Measurements from ENCODE around the gene LZTS2.

Gene LZTS2

DNA sequence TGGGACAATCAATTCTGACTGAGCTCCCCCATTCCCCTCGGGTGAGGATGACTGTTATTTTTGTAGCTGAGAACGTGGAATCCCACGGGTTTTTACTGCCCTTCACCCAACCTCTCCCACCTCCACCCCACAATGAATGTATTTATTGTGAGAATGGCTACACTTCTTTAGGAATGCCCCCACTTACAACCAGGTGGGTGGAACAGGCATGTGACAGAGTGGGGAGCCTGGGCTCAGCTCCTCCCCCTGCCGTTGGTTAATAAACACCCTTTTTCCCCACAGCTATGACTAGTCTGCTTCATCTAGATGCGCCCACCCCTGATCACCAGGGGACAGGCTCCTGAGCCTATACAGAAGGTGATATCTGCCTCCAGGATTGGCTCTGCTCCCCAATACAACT lies 14.3 kb upstream of the LZTS2 start (continued):
- TF ChIP-seq, protein P1, sequence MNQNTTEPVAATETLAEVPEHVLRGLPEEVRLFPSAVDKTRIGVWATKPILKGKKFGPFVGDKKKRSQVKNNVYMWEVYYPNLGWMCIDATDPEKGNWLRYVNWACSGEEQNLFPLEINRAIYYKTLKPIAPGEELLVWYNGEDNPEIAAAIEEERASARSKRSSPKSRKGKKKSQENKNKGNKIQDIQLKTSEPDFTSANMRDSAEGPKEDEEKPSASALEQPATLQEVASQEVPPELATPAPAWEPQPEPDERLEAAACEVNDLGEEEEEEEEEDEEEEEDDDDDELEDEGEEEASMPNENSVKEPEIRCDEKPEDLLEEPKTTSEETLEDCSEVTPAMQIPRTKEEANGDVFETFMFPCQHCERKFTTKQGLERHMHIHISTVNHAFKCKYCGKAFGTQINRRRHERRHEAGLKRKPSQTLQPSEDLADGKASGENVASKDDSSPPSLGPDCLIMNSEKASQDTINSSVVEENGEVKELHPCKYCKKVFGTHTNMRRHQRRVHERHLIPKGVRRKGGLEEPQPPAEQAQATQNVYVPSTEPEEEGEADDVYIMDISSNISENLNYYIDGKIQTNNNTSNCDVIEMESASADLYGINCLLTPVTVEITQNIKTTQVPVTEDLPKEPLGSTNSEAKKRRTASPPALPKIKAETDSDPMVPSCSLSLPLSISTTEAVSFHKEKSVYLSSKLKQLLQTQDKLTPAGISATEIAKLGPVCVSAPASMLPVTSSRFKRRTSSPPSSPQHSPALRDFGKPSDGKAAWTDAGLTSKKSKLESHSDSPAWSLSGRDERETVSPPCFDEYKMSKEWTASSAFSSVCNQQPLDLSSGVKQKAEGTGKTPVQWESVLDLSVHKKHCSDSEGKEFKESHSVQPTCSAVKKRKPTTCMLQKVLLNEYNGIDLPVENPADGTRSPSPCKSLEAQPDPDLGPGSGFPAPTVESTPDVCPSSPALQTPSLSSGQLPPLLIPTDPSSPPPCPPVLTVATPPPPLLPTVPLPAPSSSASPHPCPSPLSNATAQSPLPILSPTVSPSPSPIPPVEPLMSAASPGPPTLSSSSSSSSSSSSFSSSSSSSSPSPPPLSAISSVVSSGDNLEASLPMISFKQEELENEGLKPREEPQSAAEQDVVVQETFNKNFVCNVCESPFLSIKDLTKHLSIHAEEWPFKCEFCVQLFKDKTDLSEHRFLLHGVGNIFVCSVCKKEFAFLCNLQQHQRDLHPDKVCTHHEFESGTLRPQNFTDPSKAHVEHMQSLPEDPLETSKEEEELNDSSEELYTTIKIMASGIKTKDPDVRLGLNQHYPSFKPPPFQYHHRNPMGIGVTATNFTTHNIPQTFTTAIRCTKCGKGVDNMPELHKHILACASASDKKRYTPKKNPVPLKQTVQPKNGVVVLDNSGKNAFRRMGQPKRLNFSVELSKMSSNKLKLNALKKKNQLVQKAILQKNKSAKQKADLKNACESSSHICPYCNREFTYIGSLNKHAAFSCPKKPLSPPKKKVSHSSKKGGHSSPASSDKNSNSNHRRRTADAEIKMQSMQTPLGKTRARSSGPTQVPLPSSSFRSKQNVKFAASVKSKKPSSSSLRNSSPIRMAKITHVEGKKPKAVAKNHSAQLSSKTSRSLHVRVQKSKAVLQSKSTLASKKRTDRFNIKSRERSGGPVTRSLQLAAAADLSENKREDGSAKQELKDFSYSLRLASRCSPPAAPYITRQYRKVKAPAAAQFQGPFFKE (tag by site-specific recombination; IDR thresholded peaks at IDR 0.05; ENCODE audit: borderline replicate concordance), result no peak
- TF ChIP-seq EGR2 (tag by site-specific recombination; IDR thresholded peaks at IDR 0.05; ENCODE audit: low read depth), result peak; percentile 96

DNA sequence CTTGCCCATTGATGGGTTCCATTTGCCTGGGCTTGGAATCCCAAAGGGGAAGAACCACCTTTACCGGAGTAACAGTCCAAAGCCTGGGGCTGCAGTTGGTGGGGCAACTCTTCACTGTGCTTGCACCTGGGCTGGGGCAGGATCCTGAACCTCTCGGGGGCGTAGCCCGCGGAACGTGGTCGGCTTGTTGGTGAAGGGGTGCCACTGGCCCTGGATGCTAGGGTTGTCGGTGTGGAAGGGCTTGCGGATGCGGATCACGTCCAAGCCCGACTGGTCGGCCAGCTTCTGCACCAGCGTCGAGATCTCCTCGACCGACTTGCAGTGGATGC lies 13.0 kb upstream of the LZTS2 start:
- POLR2A ChIA-PET, result interaction anchor here (1.5 kb wide), 1 partner anchor 73 kb away, joined by 6 read pairs; the partner anchor contains the start of gene SLF2
- CTCF ChIA-PET, result interaction anchor here (6.4 to 16.6 kb wide), 2 partner anchors 11 to 30 kb away, joined by 49 to 274 read pairs; partner anchors contain the start of gene LZTS2
- Histone ChIP-seq H3K4me3 (ENCODE audit: low read depth, low read length) (peak overlapping the region; percentile 95), H3K9me3 (ENCODE audit: control insufficient read depth, insufficient read depth, low read depth, low read length) (no peaks in the 10 kb centered on the region), H3K36me3 (ENCODE audit: control insufficient read depth in 2 of 2, insufficient read depth in 1 of 2, low read length in 2 of 2) (peaks cover 19 to 72% of the 10 kb centered on the region in 2 experiments), H3K4me1 (ENCODE audit: control insufficient read depth, insufficient read depth, low read length) (peaks cover 6% of the 10 kb centered on the region), H3K27ac (ENCODE audit: extremely low read depth, low read depth, low read length) (peak overlapping the region; percentile 82; the same call in 1 of the 2 replicates)
- TF ChIP-seq ZNF24 (tag by site-specific recombination; IDR thresholded peaks at IDR 0.05) (no peak), ZNF311 (tag by site-specific recombination; IDR thresholded peaks at IDR 0.05; ENCODE audit: borderline replicate concordance) (no peak)
- TF ChIP-seq, protein P2, sequence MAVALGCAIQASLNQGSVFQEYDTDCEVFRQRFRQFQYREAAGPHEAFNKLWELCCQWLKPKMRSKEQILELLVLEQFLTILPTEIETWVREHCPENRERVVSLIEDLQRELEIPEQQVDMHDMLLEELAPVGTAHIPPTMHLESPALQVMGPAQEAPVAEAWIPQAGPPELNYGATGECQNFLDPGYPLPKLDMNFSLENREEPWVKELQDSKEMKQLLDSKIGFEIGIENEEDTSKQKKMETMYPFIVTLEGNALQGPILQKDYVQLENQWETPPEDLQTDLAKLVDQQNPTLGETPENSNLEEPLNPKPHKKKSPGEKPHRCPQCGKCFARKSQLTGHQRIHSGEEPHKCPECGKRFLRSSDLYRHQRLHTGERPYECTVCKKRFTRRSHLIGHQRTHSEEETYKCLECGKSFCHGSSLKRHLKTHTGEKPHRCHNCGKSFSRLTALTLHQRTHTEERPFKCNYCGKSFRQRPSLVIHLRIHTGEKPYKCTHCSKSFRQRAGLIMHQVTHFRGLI (tag by site-specific recombination; IDR thresholded peaks at IDR 0.05), result 0 out of 2 replicates have a peak, but pooled peaks have one; percentile 34

DNA sequence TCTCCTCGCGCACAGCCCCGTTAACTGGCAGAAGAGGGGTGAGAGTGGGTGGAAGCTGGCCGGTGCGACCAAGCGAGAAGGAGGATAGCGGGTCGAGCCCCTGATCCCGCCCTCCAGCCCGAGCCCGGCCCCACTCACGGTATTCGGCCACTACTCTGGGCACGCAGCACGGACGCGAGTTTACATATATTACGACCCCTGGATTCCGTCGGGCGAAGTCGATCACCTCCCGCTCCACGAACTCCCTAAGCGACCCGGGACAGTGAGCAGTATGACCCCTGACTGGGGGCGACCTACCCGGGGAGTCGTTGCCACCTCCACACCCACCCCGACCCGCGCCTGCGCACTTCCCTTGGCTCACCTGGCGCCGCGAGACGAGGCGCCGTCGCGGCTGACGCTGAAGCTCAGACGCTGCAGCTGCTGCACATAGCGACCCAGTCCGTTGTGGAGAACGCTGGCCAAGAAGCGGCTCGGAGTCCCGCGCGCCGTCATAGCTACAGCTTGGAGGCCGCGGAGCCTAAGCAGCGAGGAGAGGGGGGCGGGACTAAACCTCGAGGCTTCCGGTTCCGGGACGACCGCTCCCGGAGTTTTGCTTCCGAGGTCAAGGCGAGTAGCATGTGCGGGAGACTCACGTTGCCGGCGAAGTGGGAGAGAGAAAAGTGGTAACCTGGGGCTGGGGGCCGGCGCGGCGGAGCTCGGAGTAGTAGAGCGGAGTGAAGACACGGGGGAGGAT lies 12.5 kb upstream of the LZTS2 start, which contains the start of the genes MRPL43 and TWNK:
Gene MRPL43 (minus strand): TSS at position 546 of the 733 bp plus-strand sequence. CDS start 54 bp downstream, at position 492.
Gene TWNK (plus strand): TSS at position 592 of the 733 bp plus-strand sequence. CDS start 668 bp downstream, outside the sequence.
- ChIA-PET CTCF (interaction anchor here (6.4 to 16.6 kb wide), 2 partner anchors 11 to 30 kb away, joined by 49 to 274 read pairs; partner anchors contain the start of gene LZTS2), POLR2A (interaction anchor here (0.7 to 1.5 kb wide), 3 partner anchors 10 to 74 kb away, joined by 3 to 6 read pairs (median 6); partner anchors contain the start of gene SLF2)
- Histone ChIP-seq H3K9me3 (ENCODE audit: control insufficient read depth, insufficient read depth, low read depth, low read length) (no peaks in the 10 kb centered on the region), H3K27ac (ENCODE audit: extremely low read depth, low read depth, low read length) (peak within 1 kb of the TSS; percentile 82), H3K36me3 (ENCODE audit: control insufficient read depth in 2 of 2, insufficient read depth in 1 of 2, low read length in 2 of 2) (peaks cover 16 to 68% of the 10 kb centered on the region in 2 experiments), H3K4me1 (ENCODE audit: control insufficient read depth, insufficient read depth, low read length) (peaks cover 6% of the 10 kb centered on the region), H3K4me3 (ENCODE audit: low read depth, low read length) (peak within 1 kb of the TSS; percentile 95)
- TF ChIP-seq HOXC10 (CRISPR knock-in tag; IDR thresholded peaks at IDR 0.05), result 0 out of 2 replicates have a peak, but pooled peaks have one; percentile 29
- peak; percentile 92 for TF ChIP-seq GLIS2 (tag by site-specific recombination; IDR thresholded peaks at IDR 0.05)
- TF ChIP-seq, protein P3, sequence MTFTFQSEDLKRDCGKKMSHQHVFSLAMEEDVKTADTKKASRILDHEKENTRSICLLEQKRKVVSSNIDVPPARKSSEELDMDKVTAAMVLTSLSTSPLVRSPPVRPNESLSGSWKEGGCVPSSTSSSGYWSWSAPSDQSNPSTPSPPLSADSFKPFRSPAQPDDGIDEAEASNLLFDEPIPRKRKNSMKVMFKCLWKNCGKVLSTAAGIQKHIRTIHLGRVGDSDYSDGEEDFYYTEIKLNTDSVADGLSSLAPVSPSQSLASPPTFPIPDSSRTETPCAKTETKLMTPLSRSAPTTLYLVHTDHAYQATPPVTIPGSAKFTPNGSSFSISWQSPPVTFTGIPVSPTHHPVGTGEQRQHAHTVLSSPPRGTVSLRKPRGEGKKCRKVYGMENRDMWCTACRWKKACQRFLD (tag by site-specific recombination; IDR thresholded peaks at IDR 0.05), result peak; percentile 84; the same call in 1 of the 2 replicates
- peak; percentile 58; the same call in 1 of the 2 replicates for TF ChIP-seq ZNF24 (tag by site-specific recombination; IDR thresholded peaks at IDR 0.05)
- peak; percentile 73; the same call in 1 of the 2 replicates for TF ChIP-seq ZNF600 (tag by site-specific recombination; IDR thresholded peaks at IDR 0.05)
- no peak for TF ChIP-seq ZNF174 (tag by site-specific recombination; IDR thresholded peaks at IDR 0.05)
- no peak for TF ChIP-seq SCRT2 (tag by site-specific recombination; IDR thresholded peaks at IDR 0.05)
- TF ChIP-seq SP7 (tag by site-specific recombination; IDR thresholded peaks at IDR 0.05), result peak; percentile 52
- TF ChIP-seq, protein P4, sequence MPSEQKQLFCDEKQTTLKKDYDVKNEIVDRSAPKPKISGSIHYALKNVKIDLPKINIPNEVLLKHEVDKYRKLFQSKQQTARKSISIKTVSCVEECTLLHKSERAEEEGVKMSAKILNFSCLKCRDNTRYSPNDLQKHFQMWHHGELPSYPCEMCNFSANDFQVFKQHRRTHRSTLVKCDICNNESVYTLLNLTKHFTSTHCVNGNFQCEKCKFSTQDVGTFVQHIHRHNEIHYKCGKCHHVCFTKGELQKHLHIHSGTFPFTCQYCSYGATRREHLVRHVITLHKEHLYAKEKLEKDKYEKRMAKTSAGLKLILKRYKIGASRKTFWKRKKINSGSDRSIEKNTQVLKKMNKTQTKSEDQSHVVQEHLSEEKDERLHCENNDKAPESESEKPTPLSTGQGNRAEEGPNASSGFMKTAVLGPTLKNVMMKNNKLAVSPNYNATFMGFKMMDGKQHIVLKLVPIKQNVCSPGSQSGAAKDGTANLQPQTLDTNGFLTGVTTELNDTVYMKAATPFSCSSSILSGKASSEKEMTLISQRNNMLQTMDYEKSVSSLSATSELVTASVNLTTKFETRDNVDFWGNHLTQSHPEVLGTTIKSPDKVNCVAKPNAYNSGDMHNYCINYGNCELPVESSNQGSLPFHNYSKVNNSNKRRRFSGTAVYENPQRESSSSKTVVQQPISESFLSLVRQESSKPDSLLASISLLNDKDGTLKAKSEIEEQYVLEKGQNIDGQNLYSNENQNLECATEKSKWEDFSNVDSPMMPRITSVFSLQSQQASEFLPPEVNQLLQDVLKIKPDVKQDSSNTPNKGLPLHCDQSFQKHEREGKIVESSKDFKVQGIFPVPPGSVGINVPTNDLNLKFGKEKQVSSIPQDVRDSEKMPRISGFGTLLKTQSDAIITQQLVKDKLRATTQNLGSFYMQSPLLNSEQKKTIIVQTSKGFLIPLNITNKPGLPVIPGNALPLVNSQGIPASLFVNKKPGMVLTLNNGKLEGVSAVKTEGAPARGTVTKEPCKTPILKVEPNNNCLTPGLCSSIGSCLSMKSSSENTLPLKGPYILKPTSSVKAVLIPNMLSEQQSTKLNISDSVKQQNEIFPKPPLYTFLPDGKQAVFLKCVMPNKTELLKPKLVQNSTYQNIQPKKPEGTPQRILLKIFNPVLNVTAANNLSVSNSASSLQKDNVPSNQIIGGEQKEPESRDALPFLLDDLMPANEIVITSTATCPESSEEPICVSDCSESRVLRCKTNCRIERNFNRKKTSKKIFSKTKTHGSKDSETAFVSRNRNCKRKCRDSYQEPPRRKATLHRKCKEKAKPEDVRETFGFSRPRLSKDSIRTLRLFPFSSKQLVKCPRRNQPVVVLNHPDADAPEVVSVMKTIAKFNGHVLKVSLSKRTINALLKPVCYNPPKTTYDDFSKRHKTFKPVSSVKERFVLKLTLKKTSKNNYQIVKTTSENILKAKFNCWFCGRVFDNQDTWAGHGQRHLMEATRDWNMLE (tag by site-specific recombination; conservative IDR thresholded peaks at IDR 0.05; ENCODE audit: low read depth), result peak; percentile 99
- TF ChIP-seq, protein P5, sequence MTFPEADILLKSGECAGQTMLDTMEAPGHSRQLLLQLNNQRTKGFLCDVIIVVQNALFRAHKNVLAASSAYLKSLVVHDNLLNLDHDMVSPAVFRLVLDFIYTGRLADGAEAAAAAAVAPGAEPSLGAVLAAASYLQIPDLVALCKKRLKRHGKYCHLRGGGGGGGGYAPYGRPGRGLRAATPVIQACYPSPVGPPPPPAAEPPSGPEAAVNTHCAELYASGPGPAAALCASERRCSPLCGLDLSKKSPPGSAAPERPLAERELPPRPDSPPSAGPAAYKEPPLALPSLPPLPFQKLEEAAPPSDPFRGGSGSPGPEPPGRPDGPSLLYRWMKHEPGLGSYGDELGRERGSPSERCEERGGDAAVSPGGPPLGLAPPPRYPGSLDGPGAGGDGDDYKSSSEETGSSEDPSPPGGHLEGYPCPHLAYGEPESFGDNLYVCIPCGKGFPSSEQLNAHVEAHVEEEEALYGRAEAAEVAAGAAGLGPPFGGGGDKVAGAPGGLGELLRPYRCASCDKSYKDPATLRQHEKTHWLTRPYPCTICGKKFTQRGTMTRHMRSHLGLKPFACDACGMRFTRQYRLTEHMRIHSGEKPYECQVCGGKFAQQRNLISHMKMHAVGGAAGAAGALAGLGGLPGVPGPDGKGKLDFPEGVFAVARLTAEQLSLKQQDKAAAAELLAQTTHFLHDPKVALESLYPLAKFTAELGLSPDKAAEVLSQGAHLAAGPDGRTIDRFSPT (tag by site-specific recombination; IDR thresholded peaks at IDR 0.05), result peak; percentile 53; the same call in 1 of the 2 replicates
